Activated CD8-positive, alpha-beta memory T cell treated with anti-CD3 and anti-CD28 coated beads for 48 hours (primary cell): Measurements from ENCODE around the gene BEND3.
"Not testable (repeated sequence)": the region's sequence is repeated elsewhere in the genome, so short reads cannot be mapped to it uniquely, and the experiment has no call there.

Source experiments
- DNase-seq, 3 experiments: peaks; one replicate each; pipeline ENCODE4 v3.0.0-alpha.2; 2020; ENCODE audit warnings: low read depth in 2 of 3, low spot score in 2 of 3

BEND3 gene

DNA sequence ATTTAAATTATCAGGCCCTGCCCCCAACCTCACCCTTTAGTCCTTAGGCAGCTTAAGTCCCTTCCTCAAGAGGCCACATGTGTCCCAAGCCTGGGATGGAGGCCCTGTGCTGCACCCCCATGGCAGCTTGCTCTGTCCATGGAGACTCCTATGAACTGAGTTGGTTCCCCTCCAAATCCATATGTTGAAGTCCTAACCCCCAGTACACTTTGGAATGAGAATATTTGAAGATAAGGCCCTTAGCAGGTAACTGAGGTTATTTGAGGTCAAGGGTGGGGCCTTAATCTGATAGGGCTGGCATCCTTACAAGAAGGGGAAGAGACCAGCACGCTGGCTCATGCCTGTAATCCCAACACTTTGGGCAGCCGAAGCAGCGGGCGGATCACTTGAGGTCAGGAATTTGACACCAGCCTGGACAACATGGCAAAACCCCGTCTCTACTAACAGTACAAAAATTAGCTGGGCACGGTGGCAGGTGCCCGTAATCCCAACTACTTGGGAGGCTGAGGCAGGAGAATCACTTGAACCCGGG, 6.7 kb upstream of the BEND3 start:
- DNase-seq, result no peak

DNA sequence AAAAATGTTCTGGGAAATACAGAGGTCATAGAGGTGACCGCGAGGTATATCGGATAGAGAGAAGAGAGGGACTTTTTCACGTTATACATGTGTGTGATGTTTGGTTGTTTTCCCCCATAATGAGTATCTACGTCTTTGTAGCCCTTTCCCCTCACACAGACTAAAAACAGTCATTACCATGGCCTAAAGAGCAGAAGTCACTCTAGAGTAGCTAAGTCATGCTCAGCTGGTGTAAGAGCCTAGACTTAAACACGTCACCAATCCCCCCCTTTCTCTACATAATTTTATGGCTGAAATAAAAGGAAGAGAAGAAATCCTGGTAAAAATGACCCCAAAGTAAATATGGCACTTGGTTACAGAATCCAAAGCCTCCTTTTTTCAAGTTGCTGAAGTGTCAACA, 6.0 kb upstream of the BEND3 start:
- DNase-seq, result no peak

DNA sequence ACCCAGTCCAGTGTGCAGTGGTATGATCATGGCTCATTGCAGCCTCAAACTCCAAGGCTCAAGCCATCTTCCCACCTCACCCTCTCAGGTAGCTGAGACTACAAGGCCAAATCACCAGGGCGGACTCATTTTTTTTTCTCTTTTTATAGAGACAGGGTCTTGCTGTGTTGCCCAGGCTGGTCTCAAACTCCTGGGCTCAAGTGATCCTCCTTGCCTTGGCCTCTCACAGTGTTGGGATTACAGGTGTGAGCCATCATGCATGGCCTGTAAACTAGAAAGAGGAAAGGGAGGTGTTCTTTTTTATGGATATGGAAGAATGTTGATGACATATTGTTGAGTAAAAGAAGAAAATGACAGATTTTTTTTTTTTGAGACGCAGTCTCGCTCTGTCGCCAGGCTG, 5.1 kb upstream of the BEND3 start:
- no peak for DNase-seq

GRCh38 chr6:107118976-107119375, 3.7 kb upstream of the BEND3 start:
- no peak for DNase-seq

GRCh38 chr6:107118540-107118939, 3.2 kb upstream of the BEND3 start:
- not testable (repeated sequence) for DNase-seq

DNA sequence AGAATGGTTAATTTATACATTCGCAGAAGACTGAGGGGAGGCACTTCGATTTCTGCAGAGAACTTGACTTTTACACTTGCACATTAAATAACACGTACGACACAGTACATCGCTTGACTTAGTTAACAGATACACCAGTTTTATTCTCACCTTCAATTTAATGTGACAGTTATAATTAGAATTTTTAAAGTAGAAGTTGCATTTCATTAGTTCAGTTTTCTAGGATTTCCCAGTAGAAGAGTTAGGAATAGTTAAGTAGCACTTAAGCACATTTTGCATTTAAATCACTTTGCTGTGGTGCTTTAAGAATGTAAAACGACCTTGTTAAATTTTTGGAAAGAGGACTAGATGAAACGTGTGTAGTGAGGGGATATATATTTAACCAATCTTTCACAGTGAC, 1.6 kb upstream of the BEND3 start:
- no peak for DNase-seq

DNA sequence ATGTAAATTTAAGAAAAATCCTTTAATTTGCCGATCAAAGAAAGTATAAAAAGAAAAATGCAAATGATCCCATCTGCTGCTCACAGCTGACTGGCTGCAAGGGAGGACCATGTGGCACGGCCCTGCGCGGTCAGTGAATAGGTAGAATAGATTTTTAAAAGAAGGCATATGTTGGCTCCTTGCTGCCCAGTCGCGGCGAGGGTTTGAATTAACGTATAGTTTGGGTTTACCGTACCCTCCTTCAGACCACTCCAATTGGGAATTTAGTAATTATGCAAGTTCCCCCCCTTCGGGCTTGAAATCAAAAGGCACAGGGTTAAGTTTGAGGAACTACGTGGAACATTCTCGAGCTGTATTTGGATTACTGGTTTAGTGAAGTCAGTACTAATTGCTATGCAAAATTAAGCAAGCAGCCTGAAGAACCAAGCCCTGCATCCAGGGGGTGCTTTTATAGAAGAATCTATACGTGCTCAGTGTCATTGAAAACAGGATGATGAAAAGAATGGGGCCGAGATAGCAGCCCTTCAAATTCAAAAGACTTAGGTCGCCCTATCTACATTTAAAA, 1.1 kb upstream of the BEND3 start:
- DNase-seq, result no peak

DNA sequence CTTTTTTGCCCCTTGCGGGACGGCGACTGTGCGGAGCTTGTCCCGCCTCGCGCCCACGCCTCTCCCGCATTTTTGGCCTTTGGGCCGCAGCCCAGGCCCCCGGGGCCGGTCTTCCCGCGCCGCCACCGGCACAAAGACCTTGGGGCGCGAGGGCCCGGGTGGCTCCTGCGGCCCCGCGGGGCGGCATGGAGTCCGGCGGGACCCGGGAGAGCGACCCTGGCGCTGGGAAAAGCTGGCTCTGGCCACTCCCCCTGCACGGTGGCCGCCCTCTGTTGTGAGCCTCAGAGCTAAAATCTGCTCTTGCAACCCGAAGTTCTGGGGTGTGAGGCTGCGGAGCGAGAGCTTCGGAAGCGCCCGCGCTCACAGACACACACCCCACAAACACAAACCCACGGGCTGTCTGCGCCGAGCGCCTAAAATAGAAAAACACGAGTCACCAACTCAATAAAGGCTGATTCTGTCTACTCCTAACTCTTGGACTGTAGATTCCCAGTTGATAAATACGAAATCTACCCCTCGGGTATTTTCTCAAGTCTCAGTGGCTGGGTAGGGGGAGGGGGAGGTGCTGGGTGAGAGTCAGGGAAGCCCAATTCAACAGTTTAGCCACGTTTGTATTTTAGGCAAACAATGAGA, 496 bp upstream of the BEND3 start:
- DNase-seq, result peak in 1 of 3 experiments; percentile 16

DNA sequence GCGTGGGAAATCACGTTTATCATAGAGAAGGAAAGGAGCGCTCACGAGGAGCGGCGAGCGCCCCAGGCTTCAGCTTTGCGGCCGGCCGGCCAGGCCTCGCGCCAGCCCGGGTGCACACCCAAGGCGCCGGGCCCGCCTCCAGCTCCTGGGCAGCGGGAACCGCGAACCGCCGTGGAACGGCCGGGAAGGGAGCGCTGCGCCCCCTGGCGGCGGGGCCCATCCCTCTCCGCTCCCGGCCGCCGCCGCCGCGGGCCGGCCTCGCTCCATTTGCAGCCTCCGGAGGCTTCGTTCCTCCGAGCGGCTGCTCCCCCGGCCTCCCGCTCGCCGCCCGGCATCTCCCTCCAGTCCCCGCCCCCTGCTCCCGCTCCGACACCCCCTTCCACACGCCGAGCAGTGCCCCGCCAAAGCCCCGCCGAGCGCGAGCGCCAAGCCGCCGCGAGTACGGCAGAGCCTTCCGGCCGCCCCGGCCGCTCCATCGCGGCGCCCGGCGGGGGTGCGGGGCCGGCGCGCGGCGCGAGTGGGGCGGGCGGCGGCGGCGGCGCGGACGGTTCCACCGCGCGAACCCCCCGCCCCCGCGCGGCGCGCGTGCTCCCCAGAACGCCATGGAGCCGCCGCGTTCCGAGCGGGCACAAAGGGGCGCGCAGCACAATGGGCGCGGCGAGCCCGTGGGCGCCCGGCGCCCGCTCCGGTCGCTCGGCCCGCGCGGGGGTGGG, 946 bp downstream of the BEND3 start:
- peak; percentile 51 to 60 (median 60) for DNase-seq

DNA sequence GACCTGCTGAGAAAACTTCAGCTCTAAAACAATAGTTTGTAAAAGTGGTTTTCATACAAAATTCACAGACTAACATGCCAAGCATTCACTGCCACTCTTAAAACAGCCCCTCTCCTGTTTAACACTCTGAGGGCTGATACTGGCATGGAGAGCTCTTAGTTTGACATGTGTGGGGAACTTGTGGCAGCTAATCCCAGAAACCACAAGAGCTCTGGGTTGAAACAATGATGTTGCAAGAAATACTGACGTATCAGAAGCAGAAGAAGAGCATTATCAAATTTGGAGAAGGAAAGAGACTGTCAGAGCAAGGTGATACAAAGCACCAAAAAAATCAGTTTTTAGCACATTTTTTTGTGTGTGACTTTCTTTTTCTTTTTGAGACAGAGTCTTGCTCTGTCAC, 5.1 kb downstream of the BEND3 start:
- DNase-seq, result no peak

DNA sequence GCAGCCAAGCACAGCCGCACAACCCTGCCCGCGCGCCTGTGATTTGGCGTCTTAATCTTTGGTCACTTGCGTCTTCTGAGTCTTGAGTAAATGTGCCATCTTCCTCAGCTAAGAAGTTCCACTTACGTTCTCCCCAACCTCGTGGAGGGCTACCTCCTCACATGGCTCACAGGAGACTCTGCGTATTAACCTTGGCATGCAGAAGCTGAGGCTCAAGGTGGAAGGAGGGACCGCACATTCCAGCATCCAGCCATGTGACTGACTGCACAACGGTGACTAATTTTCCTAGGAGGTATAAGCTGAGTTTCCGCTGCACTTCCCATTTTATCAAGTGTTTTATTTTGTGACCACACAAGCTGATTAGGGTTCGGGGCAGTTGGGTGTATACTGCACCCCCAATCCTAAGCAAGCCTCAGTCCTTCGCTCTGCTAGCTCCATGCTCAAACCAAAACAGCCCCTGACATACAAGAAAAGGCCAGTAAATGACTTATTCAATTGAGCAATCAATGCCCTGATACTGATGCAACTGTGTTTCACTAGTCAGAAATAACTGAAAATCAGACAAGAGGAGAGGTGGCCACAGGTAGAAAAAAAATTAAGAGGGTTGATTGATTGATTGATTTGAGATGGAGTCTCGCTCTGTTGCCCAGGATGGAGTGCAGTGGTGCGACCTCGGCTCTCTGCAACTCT, 7.0 kb downstream of the BEND3 start:
- DNase-seq, result no peak

- DNase-seq, result no peak
Observed at GRCh38 chr6:107107791-107108190, 7.5 kb downstream of the BEND3 start.

DNA sequence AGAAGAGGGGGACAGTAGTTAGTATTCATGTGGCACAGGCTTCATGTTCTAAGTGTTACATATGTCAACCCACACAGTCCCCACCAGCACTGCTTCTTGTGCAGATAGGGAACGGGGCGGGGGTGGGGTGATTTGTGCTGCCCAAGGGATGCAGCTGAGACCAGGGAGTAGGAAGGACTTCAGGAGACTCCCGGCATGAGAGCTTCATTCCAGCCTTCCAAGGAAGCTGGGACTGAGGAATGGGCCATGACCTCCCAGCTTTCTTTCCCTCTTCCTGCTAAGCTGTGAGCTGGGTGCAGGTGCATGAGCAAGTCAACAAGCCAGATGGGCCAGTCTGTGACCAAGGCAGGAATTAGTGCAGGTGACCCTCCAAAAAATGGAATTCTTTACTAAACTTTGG, 9.2 kb downstream of the BEND3 start:
- no peak for DNase-seq

DNA sequence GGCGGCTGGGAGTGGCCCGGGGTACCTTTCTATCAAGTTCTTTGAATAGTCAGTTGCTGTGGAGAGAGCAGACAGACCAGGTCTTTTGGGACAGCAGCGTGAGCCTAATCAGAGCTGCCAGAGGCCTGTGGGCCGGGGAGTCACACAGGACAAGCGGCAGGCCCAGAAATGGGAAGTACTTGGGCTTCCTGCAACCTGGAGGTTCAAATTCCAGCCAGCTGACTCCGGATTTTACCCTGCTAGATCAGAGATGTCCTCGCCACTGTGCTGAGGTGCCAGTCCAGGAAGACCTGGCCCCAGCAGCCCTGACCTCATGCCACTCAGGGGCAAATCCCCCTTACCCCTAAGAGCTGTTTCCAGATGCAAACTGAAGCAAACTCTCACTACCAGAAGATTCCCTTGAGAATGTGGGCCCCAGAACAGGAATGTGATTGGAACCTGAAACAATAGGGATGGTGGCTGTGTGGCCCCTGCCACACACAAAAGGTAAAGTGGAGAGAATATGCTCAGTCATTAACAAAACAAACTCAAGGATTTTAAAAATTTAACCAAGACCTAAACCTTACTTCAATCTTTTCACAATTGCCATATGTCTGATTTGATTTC, 9.7 kb downstream of the BEND3 start:
- no peak for DNase-seq

DNA sequence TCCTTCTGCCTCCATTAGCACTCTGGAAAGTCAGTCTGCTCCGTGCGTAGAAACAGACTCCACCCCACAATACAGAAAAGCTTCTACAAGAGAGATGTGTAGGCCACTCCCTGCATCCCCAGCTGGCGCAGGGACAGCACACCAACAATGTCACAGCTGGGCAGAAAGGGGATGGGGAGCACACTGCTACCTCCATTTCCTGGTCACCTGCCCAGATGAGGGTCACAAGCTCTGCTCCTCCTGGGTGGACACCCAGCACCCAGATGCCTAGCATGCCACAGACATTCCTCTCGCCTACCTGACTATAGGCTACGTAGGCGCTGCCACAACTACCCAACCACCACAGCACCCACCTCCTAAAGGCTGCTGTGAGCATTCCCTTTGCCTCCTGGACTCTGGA, 12.2 kb downstream of the BEND3 start:
- DNase-seq, result no peak

DNA sequence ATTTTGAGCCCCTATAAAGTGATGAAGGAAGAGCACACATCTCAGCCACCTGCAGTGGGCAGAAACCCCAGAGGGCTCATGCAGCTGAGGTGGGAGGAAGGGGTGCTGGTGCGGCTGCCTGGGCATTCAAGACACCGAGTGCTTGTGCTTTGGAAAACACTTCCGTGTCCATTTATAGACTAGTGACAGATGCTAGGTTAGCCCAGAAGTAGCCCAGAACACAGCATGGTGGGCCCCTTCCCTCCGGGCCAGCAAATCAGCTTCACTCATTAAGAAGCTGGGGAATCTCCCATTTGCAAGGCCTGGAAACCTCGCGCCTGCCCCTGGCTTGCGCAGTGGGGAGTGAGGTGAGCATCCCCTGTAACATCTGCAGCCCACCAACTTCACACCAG, 12.9 kb downstream of the BEND3 start:
- DNase-seq, result no peak

DNA sequence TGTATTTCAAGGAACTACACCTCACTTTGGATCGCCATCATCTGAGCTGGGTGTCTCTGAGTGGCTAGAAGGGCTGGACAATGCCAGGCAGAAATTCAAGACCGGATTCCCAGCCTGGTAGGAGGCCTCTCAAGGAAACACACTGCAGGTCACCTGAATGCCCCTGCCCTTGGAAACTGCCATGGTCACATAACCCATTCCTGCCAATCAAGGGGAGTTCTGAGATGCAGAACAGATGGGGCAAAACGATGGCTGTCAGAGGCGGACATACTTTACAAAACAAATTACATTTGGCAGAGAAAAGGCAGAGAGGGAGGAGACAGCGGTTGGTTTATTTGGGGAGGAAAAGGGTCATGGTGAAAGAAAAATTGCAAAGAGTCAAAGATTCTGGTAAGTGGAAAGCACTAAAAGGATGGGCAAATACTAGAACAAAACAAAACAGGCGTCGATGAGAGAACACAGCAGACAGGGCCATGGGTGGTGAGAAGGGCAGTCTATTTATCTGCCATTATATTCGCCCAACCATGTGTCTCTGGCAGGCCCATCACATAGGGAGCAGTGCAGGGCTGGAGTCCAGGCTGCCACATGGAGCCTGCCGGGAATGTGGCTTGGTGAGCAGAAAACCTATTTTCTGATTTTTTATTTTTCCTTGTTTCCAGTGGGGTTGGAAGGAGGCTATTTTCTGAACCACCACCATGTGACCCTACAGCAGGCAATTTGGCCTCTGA, 13.5 kb downstream of the BEND3 start:
- DNase-seq, result no peak

DNA sequence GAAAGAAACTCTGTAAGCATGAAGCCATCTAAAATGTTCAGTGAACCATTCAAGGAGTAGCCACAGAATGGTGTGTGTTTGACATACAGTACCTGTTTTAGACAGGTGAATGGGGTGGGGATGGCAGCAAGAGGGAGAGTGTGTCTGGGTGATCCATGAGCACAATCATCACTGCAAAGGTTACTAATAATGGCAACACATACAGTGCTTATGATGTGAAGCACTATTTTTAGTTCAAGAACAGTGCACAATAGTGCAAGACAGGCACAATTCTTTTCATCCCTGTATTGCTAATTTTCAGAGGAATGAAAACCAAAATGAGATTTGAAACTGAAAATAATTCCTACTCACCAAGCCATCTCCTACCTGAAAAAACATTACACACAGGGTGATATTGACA, 14.1 kb downstream of the BEND3 start:
- DNase-seq, result no peak

GRCh38 chr6:107098436-107099307, 16.6 kb downstream of the BEND3 start:
- DNase-seq, result no peak

DNA sequence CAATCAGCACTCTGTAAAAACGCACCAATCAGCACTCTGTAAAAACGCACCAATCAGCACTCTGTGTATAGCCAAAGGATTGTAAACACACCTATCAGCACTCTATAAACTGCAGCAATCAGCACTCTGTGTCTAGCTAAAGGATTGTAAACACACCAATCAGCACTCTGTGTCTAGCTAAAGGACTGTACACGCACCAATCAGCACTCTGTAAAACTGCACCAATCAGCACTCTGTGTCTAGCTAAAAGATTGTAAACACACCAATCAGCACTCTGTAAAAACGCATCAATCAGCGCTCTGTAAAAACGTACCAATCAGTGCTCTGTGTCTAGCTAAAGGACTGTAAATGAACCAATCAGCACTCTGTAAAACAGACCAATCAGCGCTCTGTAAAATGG, 30.9 kb downstream of the BEND3 start:
- not testable (repeated sequence) for DNase-seq
